ENCODE data around the gene LRFN2.

DNA sequence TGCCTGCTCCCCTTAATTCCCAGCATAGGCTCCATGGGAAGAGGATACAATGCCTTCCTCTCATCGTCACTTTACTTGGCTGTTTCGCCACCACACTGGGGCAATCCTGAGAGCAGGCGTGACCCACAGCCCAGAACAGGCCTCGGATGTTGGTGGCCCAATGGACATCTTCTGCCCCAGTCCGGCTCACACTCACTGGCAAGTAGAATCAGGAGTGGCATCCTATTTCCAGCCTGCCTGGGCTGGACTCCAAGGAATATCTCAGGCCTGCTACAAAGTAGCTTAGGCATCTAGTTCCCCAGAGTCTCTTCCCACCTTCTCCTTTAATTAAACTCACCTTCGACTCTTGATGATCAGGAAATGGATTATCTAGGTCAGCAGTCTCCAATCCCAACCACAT is 110.5 kb downstream of the LRFN2 start:
- TF ChIP-seq EZH2 (IDR thresholded peaks at IDR 0.05; ENCODE audit: borderline replicate concordance, insufficient read depth, low read length, poor library complexity, severe bottlenecking) (no peak), POLR2AphosphoS5 (IDR thresholded peaks at IDR 0.05) (no peak), TAF1 (IDR thresholded peaks at IDR 0.05; ENCODE audit: low read depth) (no peak)
- TF ChIP-seq, protein P1, sequence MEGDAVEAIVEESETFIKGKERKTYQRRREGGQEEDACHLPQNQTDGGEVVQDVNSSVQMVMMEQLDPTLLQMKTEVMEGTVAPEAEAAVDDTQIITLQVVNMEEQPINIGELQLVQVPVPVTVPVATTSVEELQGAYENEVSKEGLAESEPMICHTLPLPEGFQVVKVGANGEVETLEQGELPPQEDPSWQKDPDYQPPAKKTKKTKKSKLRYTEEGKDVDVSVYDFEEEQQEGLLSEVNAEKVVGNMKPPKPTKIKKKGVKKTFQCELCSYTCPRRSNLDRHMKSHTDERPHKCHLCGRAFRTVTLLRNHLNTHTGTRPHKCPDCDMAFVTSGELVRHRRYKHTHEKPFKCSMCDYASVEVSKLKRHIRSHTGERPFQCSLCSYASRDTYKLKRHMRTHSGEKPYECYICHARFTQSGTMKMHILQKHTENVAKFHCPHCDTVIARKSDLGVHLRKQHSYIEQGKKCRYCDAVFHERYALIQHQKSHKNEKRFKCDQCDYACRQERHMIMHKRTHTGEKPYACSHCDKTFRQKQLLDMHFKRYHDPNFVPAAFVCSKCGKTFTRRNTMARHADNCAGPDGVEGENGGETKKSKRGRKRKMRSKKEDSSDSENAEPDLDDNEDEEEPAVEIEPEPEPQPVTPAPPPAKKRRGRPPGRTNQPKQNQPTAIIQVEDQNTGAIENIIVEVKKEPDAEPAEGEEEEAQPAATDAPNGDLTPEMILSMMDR (IDR thresholded peaks at IDR 0.05; ENCODE audit: poor library complexity, severe bottlenecking): no peak

Data from neural cell (in vitro differentiated cells).